Measurements from ENCODE around the gene ROR2.

Gene ROR2

DNA sequence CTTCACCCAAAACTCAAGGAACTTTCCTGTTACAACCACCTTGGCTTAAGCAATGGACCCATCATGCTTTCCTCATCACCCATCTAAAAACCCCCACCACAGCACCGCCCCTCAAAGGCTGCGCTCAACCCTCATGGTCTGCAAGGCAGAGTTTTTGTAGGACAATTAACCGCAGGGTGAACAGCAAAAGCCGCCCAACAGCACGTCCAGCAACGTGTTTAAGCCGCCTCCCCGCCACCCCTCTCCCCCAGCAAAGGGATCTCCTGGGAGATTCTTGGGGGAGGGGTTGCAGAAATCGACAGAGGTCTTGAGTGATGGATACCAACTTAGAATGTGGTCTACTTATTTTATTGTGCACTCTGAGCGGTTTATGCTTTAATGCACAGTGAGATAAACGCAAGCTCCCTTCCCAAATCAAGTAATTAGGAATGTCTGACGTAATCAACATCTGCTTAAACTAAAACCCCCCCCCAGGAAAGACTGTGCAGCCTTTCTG, 1.9 kb downstream of the ROR2 start:
- no peak for DNase-seq

DNA sequence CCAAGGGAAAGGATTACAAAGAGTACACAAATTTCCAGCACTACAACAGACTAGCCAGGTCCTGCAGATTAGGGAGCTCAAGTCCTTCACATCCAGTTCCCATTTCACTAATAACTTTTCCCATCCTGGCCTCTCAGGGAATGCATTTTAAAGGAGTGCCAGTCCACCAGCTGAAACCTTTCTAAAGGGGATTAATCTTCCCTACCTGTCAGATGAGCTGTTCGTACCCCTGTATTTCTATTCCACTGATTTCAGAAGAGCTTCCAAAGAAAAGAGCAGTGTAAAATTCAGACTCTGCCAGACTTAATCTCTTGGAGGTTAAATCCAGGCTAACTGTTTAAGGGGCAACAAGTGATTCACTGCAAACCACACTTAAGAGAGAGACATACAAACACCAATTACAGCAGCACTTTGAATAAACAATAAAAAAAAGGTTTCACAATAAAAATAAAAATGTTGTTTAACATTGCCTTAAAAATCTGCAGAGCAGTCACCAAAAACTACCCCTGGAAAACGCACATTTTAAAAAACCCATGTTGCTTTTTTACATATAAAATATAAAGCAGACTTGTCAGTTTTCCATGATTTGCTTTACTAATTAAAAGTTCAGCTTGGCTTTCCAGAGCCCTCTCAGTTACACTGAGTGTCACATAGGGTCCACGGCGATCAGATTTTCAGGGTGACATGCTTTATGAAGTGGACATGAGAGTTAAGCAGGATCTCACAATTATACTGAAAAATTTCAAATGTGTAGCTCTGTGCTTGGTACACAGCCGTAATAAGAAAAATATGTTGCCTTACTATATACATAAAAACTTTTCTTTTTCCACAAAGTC, 3.2 kb downstream of the ROR2 start:
- DNase-seq, result no peak

- no peak for DNase-seq
Observed at GRCh38 chr9:91946196-91946595, 3.8 kb downstream of the ROR2 start.

DNA sequence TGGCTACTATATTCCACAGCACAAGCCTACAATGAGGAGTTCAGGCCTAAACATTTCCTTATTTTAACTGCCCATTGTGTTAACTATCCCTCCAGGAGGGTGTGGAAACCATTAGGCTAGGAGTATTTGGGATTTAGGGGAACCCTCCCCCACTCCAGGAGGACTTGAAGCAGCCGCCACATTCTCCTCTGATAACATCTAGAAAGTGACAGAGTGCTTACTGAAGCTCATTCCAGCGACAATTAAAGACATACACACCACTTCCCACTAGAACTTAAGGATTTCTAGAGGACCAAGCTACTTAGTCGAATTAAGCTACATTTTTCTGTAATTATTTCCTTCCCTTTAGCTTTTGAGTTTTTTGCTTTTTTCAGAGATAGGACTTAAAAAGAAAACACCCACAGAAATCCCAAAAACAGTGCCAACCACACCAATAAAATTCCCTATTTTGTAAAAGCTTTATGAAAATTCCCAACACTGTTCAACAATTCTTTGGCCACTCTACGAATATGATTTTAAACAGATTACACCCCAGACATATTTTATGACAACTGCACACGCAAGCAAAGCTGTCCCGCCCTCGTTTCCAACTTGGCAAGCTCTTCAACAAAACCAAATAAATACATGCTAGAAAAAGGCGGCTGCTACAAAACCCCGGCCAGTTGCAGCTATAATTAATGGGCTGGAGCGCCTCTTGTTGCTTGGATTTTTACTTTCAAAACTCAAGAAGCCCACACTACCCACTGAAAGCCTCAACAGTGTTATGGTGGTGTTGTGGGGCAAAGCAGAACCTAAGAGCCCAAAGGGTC, 4.5 kb downstream of the ROR2 start:
- DNase-seq, result no peak

DNA sequence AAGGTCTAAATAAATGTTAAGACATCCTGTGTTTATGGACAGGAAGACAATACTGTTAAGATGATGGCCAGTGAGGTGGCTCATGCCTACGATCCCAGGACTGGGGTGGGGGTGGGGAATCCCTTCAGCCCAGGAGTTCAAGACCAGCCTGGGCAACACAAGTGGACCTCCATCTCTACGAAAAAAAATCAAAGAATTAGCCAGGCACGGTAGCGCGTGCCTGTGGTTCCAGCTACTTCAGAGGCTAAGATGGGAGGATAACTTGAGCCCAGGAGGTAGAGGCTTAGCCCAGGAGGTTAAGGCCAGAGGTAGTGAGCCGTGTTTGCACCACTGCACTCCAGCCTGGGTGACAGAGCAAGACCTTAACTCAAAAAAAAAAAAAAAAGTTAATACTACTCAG, 5.3 kb downstream of the ROR2 start:
- DNase-seq, result no peak

DNA sequence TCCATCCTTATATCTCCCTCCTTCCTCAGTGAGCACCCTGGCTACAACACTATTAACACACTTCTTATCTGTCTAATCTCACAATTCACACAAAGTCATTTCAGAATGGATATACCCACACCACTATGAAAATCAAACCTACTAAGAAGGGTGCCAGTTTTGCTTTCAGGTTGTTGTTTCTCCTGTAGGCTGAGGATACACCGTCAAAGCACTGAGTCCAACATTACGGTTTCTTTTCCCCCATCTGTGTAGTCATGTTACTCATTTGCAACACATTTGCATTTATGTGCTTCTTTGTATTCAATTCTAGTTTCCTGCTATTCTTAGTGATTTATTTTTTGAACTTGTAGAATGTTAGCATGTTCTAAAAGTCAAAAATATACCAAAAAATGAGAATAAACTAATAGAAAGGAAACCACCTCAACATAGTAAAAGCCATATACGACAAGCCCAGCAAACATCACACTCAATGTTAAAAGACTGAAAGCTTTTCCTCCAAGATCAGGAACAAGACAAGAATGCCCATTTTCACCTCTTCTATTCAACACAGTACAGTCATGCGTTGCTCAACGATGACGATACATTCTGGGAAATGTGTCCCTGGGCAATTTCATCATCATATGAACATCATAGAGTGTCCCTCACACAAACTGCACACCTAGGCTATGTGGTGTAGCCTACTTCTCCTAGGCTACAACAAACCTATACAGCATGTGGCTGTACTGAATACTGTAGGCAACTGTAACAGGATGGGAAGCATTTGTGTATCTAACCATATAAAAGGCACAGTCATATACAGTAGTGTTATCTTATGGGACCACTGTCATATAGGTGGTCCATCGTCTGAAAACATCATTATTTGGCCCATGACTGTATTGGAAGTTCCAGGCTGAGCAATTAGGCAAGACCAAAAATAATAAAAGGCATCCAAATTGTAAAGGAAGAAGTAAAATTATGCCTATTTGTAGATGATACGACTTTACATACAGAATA, 6.3 kb downstream of the ROR2 start:
- DNase-seq, result no peak

- DNase-seq, result no peak
Observed at GRCh38 chr9:91942201-91942600, 7.8 kb downstream of the ROR2 start.

- no peak for DNase-seq
Observed at GRCh38 chr9:91939978-91940377, 10.1 kb downstream of the ROR2 start.

- DNase-seq, result no peak
Observed at GRCh38 chr9:91937727-91938126, 12.3 kb downstream of the ROR2 start.

- no peak for DNase-seq
Observed at GRCh38 chr9:91937056-91937455, 13.0 kb downstream of the ROR2 start.

DNA sequence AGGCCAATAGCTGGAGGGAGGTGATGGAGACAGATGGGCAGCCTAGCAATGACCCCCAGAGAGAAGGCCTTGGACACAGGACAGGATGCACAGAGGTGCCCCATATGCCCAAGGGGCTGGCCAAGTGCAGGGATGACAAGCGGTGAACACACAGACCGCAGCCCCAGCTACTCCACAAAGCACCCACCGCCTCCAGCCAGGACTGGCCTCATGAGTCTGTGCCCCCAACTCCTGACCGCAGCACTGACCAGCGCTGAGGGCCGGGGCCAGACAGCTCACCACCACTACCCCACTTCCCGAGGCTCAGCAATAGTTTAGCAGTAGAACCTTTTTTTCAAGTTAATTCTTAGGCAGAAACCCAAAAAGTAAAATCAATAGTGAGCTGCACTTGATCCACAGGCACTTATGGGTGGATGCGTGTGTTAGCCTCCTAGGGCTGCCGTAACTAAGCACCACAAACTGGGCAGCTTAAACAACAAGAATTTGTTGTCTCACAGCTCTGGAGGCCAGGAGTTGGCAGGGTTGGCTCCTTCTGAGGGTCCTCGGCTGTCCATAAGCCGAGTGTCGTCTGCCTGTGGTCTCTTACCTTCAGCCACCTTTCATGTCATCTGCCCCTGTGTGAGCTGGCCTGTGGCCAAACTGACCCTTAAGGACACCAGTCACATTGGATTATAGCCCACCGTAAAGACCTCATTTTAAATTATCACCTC, 14.1 kb downstream of the ROR2 start:
- DNase-seq, result no peak

- no peak for DNase-seq
Observed at GRCh38 chr9:91935066-91935749, 14.8 kb downstream of the ROR2 start.

DNA sequence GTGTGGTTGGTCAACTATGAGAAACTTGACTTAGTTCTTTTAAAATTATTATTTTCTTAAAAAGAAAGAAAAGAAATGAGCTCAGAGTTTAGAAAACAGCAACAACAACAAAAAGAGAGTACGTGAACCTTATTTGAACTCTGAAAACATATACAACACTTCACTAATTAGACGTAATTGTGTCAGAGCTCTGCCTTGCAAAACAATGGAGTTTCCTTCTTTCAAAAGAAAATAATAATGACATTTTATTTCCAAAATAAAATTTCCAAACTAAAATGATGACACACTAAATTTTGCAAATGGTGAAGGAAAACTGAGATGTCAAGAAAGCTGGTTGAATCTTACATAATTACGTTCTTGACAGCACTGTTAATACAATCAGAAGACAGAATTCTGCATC, 15.4 kb downstream of the ROR2 start:
- peak; percentile 63 for DNase-seq

GRCh38 chr9:91933556-91934352, 16.3 kb downstream of the ROR2 start:
- peak; percentile 52 for DNase-seq

DNA sequence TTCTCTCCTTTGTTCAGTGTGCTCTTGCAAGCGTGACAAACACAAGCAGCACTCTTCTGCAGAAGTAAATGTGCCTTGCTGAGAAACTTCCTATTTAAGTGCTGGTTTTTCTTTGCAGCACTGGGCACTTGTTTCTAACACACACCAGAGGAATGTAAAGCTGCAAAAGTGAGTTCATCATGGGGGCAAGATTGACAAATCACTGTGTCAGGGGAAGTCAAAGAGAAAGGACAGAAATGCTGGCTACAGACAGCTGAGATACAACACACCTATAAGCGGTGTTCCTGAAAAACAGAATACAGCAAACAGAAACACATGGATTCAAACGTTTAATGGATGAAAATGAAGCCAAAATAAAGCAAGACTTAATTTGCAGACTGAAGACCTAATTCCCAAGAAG, 19.6 kb downstream of the ROR2 start:
- DNase-seq, result no peak

DNA sequence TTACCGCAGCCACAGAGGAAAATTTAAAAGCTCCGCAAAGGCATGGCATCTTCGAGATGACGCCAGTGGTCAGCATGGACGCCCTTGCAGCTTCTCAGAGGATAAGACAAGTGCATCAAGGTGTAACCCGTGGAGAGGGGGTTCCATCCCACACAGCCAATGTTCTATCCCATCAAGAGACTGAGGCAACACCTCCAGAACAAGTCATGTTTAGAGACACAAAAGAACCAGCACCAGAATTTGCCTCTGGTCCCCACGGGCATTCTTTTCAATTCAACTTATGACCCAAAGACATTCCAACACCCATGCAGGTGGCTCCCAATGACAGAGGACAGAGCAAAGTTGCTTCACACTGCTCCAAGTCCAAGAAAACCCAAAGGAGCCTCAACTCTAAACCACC, 20.7 kb downstream of the ROR2 start:
- no peak for DNase-seq

DNA sequence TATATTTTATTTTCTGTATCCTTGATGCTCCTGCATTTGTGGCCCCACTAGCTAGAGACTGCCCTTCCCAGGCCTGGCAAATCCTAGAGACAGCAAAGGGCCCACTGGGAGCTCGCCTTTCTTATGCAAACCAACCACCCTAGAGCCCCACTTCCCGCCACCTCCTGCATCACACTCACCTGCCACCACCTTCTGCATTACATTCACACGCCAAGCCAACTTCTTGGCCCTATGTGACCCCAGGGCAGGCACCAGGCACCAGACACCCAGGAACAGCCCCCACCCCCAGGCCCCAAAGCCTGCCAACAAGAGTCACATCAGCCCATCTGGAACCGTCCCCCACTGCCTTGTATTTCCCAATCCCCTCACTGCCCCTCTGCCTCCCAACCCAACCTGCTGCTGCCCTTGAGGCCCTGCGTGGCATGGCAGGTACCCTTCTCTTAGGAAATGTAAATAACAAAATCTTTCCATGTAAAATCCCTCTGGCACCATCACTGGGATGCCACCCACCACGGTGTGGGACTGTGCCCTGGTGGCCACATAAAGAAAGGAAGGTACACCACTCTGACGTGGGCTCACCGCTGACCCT, 22.0 kb downstream of the ROR2 start:
- DNase-seq, result no peak

DNA sequence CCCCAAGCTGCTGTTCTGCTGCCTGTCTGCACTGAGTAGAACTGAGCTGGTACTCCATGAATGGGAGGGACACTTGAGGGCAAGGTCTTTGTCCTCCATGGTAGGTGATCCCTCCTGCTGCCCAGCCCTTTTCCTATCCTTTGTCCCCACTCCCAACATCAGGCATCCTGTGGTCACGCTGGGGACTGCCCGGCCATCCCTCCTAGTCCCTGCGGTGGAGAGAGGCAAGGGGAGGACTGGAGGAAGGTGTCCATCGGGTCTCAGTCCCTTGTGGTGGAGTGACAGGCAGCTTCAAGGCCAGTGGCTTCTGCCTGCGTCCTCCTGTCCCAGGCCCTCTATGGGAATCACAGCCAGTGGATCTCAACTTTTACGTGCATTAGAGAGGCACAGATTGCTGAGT, 25.9 kb downstream of the ROR2 start:
- DNase-seq, result no peak

DNA sequence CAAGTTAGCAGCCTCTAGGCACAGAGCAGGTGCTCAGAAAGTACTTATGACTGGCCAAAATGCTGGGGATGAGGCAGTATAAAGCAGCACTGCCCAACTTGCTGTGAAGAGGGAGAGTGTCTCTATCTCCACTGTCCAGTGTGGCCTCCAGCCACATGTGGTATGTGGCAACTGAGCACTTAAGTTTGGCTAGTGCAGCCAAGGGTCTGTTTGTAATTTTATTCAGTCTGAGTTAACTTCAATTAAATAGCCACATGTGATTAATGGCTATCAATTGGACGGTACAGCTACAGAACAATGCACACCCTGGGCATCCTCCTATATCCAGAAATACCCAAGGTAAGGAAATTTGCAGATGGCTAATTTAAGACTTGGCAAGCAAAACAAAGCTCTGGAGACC, 26.9 kb downstream of the ROR2 start:
- DNase-seq, result no peak

GRCh38 chr9:91921371-91921770, 28.7 kb downstream of the ROR2 start:
- no peak for DNase-seq

All from inflammatory macrophage treated with lipopolysaccharide for 4 hours (primary cell).